ENCODE measurements around the gene TEX14.

The TEX14 gene

GRCh38 chr17:58575511-58575910, 116.3 kb downstream of the TEX14 start:
- TF ChIP-seq EZH2 (IDR thresholded peaks at IDR 0.05; ENCODE audit: borderline replicate concordance, low read depth, low read length, severe bottlenecking): no peak
- H3K9me3 ChIP-seq (ENCODE audit: insufficient read depth, low read length, severe bottlenecking): no peaks in the 10 kb centered on the region
- H3K27ac ChIP-seq (ENCODE audit: low read length): no peak overlapping the region
- H3K9ac ChIP-seq (ENCODE audit: low read depth, low read length): no peak overlapping the region
- DNase-seq: no peak
- no peaks in the 10 kb centered on the region for H4K20me1 ChIP-seq (ENCODE audit: insufficient read depth, low read length)
- no peaks in the 10 kb centered on the region for H3K4me1 ChIP-seq (ENCODE audit: insufficient read depth, low read length)
- H2AFZ ChIP-seq (ENCODE audit: low read depth, low read length): no peak overlapping the region
- no peaks in the 10 kb centered on the region for H3K79me2 ChIP-seq (ENCODE audit: insufficient read depth, low read length)
- no peaks in the 10 kb centered on the region for H3K36me3 ChIP-seq (ENCODE audit: insufficient read depth, low read length)
- no peak overlapping the region for H3K4me3 ChIP-seq (ENCODE audit: low read depth in 1 of 2, low read length in 2 of 2)
- no peak overlapping the region for H3K4me2 ChIP-seq (ENCODE audit: insufficient read depth, low read length)
- H3K27me3 ChIP-seq (ENCODE audit: insufficient read depth, low read length, poor library complexity): peaks cover 19% of the 10 kb centered on the region
- ATAC-seq (ENCODE audit: insufficient read depth, low read depth): no peak

DNA sequence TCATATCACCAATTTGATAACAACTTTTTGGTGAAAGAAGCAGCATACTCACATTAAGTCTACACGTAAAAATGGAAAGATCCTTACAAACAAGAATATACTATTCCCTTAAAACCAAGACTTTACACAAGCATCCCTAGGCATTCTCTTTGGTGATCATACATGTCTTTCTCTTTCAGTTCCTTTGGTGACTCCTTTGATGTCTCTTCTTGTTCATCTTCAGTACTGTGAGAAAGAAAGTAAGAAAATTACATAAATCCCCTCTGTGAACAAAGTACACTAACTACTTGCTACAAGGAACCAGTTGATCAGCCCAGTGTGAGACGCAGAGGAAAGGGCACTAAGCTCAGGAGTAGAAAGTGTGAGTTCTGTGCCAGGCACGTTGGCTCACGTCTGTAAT, 117.8 kb downstream of the TEX14 start:
- TF ChIP-seq EZH2 (IDR thresholded peaks at IDR 0.05; ENCODE audit: borderline replicate concordance, low read depth, low read length, severe bottlenecking): no peak
- TF ChIP-seq, protein P1, sequence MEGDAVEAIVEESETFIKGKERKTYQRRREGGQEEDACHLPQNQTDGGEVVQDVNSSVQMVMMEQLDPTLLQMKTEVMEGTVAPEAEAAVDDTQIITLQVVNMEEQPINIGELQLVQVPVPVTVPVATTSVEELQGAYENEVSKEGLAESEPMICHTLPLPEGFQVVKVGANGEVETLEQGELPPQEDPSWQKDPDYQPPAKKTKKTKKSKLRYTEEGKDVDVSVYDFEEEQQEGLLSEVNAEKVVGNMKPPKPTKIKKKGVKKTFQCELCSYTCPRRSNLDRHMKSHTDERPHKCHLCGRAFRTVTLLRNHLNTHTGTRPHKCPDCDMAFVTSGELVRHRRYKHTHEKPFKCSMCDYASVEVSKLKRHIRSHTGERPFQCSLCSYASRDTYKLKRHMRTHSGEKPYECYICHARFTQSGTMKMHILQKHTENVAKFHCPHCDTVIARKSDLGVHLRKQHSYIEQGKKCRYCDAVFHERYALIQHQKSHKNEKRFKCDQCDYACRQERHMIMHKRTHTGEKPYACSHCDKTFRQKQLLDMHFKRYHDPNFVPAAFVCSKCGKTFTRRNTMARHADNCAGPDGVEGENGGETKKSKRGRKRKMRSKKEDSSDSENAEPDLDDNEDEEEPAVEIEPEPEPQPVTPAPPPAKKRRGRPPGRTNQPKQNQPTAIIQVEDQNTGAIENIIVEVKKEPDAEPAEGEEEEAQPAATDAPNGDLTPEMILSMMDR (IDR thresholded peaks at IDR 0.05; ENCODE audit: borderline replicate concordance, extremely low read depth, low read length, poor library complexity, severe bottlenecking): no peak
- H3K9me3 ChIP-seq (ENCODE audit: insufficient read depth, low read length, severe bottlenecking): no peaks in the 10 kb centered on the region
- ATAC-seq (ENCODE audit: insufficient read depth, low read depth): no peak
- no peak overlapping the region for H3K9ac ChIP-seq (ENCODE audit: low read depth, low read length)
- no peak overlapping the region for H3K27ac ChIP-seq (ENCODE audit: low read length)
- H3K4me3 ChIP-seq (ENCODE audit: low read depth in 1 of 2, low read length in 2 of 2): no peak overlapping the region
- peaks cover 20% of the 10 kb centered on the region for H3K27me3 ChIP-seq (ENCODE audit: insufficient read depth, low read length, poor library complexity)
- H3K36me3 ChIP-seq (ENCODE audit: insufficient read depth, low read length): no peaks in the 10 kb centered on the region
- H4K20me1 ChIP-seq (ENCODE audit: insufficient read depth, low read length): no peaks in the 10 kb centered on the region
- H2AFZ ChIP-seq (ENCODE audit: low read depth, low read length): no peak overlapping the region
- DNase-seq: no peak
- H3K79me2 ChIP-seq (ENCODE audit: insufficient read depth, low read length): no peaks in the 10 kb centered on the region
- no peaks in the 10 kb centered on the region for H3K4me1 ChIP-seq (ENCODE audit: insufficient read depth, low read length)
- H3K4me2 ChIP-seq (ENCODE audit: insufficient read depth, low read length): no peak overlapping the region

DNA sequence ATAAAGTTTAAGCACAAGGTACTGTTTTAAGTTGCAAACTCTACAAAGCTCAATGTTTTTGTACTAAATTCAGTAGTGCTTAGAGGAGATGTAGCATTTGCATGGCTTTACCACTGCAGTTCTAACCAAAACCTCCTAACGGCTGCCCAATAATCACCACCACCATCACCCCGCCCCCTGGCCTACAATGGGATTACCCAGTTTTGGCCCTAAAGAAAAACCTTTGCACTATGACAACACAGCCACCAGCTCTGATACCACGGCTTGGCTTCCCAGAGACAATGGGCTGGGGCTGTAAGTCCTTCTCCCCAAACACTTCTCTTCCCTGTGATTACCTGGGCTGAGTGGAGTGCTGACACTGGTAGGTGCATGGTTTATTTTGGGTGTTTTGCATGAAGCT, 119.0 kb downstream of the TEX14 start:
- H2AFZ ChIP-seq (ENCODE audit: low read depth, low read length): no peak overlapping the region
- H3K4me1 ChIP-seq (ENCODE audit: insufficient read depth, low read length): no peaks in the 10 kb centered on the region
- H3K27me3 ChIP-seq (ENCODE audit: insufficient read depth, low read length, poor library complexity): peaks cover 15% of the 10 kb centered on the region
- no peaks in the 10 kb centered on the region for H3K36me3 ChIP-seq (ENCODE audit: insufficient read depth, low read length)
- H3K4me2 ChIP-seq (ENCODE audit: insufficient read depth, low read length): no peak overlapping the region
- no peak overlapping the region for H3K27ac ChIP-seq (ENCODE audit: low read length)
- no peaks in the 10 kb centered on the region for H4K20me1 ChIP-seq (ENCODE audit: insufficient read depth, low read length)
- H3K79me2 ChIP-seq (ENCODE audit: insufficient read depth, low read length): no peaks in the 10 kb centered on the region
- ATAC-seq (ENCODE audit: insufficient read depth, low read depth): no peak
- H3K9ac ChIP-seq (ENCODE audit: low read depth, low read length): no peak overlapping the region
- TF ChIP-seq, protein P1 (IDR thresholded peaks at IDR 0.05; ENCODE audit: borderline replicate concordance, extremely low read depth, low read length, poor library complexity, severe bottlenecking): no peak
- H3K9me3 ChIP-seq (ENCODE audit: insufficient read depth, low read length, severe bottlenecking): no peaks in the 10 kb centered on the region
- H3K4me3 ChIP-seq (ENCODE audit: low read depth in 1 of 2, low read length in 2 of 2): no peak overlapping the region
- DNase-seq: no peak

DNA sequence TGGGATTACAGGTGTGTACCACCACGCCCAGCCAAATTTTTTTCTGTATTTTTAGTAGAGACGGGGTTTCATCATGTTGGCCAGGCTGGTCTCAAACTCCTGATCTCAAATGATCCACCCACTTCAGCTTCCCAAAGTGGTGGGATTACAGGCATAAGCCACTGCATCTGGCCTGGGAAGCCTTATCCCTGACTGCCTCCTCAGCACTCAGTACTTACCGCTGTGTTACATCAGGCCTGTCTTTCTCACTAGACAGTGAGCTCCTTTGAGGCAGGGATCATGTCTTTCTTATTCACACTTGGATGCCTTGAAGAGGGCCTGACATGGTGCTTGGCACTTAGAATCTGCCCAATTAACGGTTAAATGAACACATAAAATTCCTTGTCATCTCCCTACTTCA, 121.1 kb downstream of the TEX14 start:
- DNase-seq (no peak), ATAC-seq (ENCODE audit: insufficient read depth, low read depth) (no peak)
- Histone ChIP-seq H3K4me1 (ENCODE audit: insufficient read depth, low read length) (no peaks in the 10 kb centered on the region), H3K27ac (ENCODE audit: low read length) (no peak overlapping the region), H4K20me1 (ENCODE audit: insufficient read depth, low read length) (no peaks in the 10 kb centered on the region), H3K9me3 (ENCODE audit: insufficient read depth, low read length, severe bottlenecking) (no peaks in the 10 kb centered on the region), H2AFZ (ENCODE audit: low read depth, low read length) (no peak overlapping the region), H3K4me2 (ENCODE audit: insufficient read depth, low read length) (no peak overlapping the region), H3K36me3 (ENCODE audit: insufficient read depth, low read length) (no peaks in the 10 kb centered on the region), H3K79me2 (ENCODE audit: insufficient read depth, low read length) (no peaks in the 10 kb centered on the region), H3K9ac (ENCODE audit: low read depth, low read length) (no peak overlapping the region), H3K27me3 (ENCODE audit: insufficient read depth, low read length, poor library complexity) (peaks cover 18% of the 10 kb centered on the region), H3K4me3 (ENCODE audit: low read depth in 1 of 2, low read length in 2 of 2) (no peak overlapping the region)
- TF ChIP-seq, protein P1 (IDR thresholded peaks at IDR 0.05; ENCODE audit: borderline replicate concordance, extremely low read depth, low read length, poor library complexity, severe bottlenecking): no peak
- no peak for TF ChIP-seq EZH2 (IDR thresholded peaks at IDR 0.05; ENCODE audit: borderline replicate concordance, low read depth, low read length, severe bottlenecking)

Data from DND-41 (cell line).